ENCODE measurements around the gene FBXO15. TPM values are rescaled to one million over a fixed set of nuclear protein-coding genes. Genes with fewer than 3 reads are reported as not detected.
A peak's percentile ranks its signal among the peaks of the same experiment; 100 is the strongest.

FBXO15 gene
- total and polyA plus RNA-seq, 2 of the 13 experiments (the other 11 are each of a cell fraction or from before 2014, with no cell fraction given) = 0.09 to 0.12 TPM

GRCh38 chr18:74147779-74148542 is at the start of gene FBXO15, which contains the start of gene TIMM21 (continued):
- TF ChIP-seq AHDC1 (CRISPR knock-in tag; IDR thresholded peaks at IDR 0.05; ENCODE audit: borderline replicate concordance) = peak; percentile 44; the same call in 1 of the 2 replicates
- TF ChIP-seq MAZ (IDR thresholded peaks at IDR 0.05; ENCODE audit: borderline replicate concordance, low read depth, low read length) = peak; percentile 25; the same call in 1 of the 2 replicates
- peak; percentile 93 for TF ChIP-seq MAZ (CRISPR knock-in tag; IDR thresholded peaks at IDR 0.05; ENCODE audit: low read depth)
- 0 out of 2 replicates have a peak, but pooled peaks have one; percentile 12 for TF ChIP-seq ZNF251 (CRISPR knock-in tag; IDR thresholded peaks at IDR 0.05)
- peak; percentile 31 for TF ChIP-seq CBX1 (IDR thresholded peaks at IDR 0.05; ENCODE audit: low read depth)
- TF ChIP-seq BRCA1 (CRISPR knock-in tag; IDR thresholded peaks at IDR 0.05) = peak; percentile 80
- TF ChIP-seq ZNF180 (CRISPR knock-in tag; IDR thresholded peaks at IDR 0.05; ENCODE audit: borderline replicate concordance, low read depth) = no peak
- TF ChIP-seq ZNF292 (CRISPR knock-in tag; IDR thresholded peaks at IDR 0.05; ENCODE audit: borderline replicate concordance, low read depth) = no peak
- TF ChIP-seq CSRNP1 (CRISPR knock-in tag; IDR thresholded peaks at IDR 0.05) = 0 out of 2 replicates have a peak, but pooled peaks have one; percentile 39
- TF ChIP-seq RFX1 (IDR thresholded peaks at IDR 0.05) = peak; percentile 86
- no peak for TF ChIP-seq CENPBD1 (CRISPR knock-in tag; IDR thresholded peaks at IDR 0.05; ENCODE audit: borderline replicate concordance, low read depth)
- 0 out of 2 replicates have a peak, but pooled peaks have one; percentile 54 for TF ChIP-seq ZSCAN22 (CRISPR knock-in tag; IDR thresholded peaks at IDR 0.05)
- peak; percentile 89 for TF ChIP-seq E2F1 (CRISPR knock-in tag; IDR thresholded peaks at IDR 0.05)
- peak; percentile 43; the same call in 1 of the 2 replicates for TF ChIP-seq MEIS1 (CRISPR knock-in tag; IDR thresholded peaks at IDR 0.05; ENCODE audit: borderline replicate concordance)
- TF ChIP-seq SP5 (CRISPR knock-in tag; IDR thresholded peaks at IDR 0.05; ENCODE audit: borderline replicate concordance, low read depth) = peak; percentile 42; the same call in 1 of the 2 replicates
- TF ChIP-seq ZNF556 (CRISPR knock-in tag; IDR thresholded peaks at IDR 0.05; ENCODE audit: borderline replicate concordance) = peak; percentile 67; the same call in 1 of the 2 replicates
